Mucosa of descending colon (tissue), 3 donors: ENCODE results near the gene ATP9B. TPM values are rescaled to one million over a fixed set of nuclear protein-coding genes. Genes with fewer than 3 reads are reported as not detected.

ENCODE experiments used
- ATAC-seq: fragments of 200-7000 bp; cut with Tn5 transposase; one replicate; pipeline ENCODE4 v1.9.1; 2020; ENCODE audit warnings: mild to moderate bottlenecking, moderate library complexity
- DNase-seq, 3 donors: peaks; one replicate each; pipeline ENCODE4 v3.0.0-alpha.2; 2020
- H3K36me3 ChIP-seq: fragments of 200-600 bp; one replicate; pipeline ENCODE4 v1.8.0; 2021; ENCODE audit warnings: low read depth, mild to moderate bottlenecking
- H3K4me1 ChIP-seq: fragments of 200-600 bp; one replicate; pipeline ENCODE4 v1.8.0; 2021; ENCODE audit warnings: low read depth, mild to moderate bottlenecking
- H3K4me3 ChIP-seq: fragments of 200-600 bp; one replicate; pipeline ENCODE4 v1.8.0; 2021; ENCODE audit warnings: mild to moderate bottlenecking
- H3K9me3 ChIP-seq: fragments of 200-600 bp; one replicate; pipeline ENCODE4 v1.8.0; 2021; ENCODE audit warnings: mild to moderate bottlenecking
- CTCF ChIP-seq: fragments of 200-600 bp; IDR thresholded peaks from one replicate; pipeline ENCODE4 v1.8.0; 2022; ENCODE audit warnings: antibody characterized with exemption, mild to moderate bottlenecking
- intact Hi-C, 2 donors: fragments of 100-400 bp; cut with DNase I in 1 of 2; cut with micrococcal nuclease in 1 of 2; formaldehyde crosslinking; loops; one replicate each; pipeline versions ENCODE4 v1.11.0 to v1.11.1; 2022; cut with DNase I, micrococcal nuclease
- total RNA-seq, 3 donors: library from RNA; stranded (reverse); fragmentation: NEBNext Ultra II Directional in 2 of 3; extraction: Animal tissue kit (Norgen Biotek cat#: 25700) in 2 of 3; gene quantifications; one replicate each; pipeline versions ENCODE4 v1.2.1 to v1.2.4, GENCODE V29; 2021 to 2023
- donor health status: DM: no; HTN: no; CAD: no; lungs with moderate emphysema.
- donor health status: DM: no; HTN: no; CAD: no.
- donor health status: DM: no; HTN: yes; CAD: no.

Gene ATP9B
- total RNA-seq, 3 donors from 2014 or later = 25.8 to 37.1 (median 34.1) TPM

- intact Hi-C loops = no loop called here
- ATAC-seq (no peak), DNase-seq (no peak)
- no peaks in the 10 kb centered on the region for H3K9me3 ChIP-seq
- H3K4me1 ChIP-seq = no peaks in the 10 kb centered on the region
- no peaks in the 10 kb centered on the region for H3K36me3 ChIP-seq
- no peak overlapping the region for H3K4me3 ChIP-seq
- TF ChIP-seq CTCF = no peak
Observed at GRCh38 chr18:79427368-79428225, 358.4 kb downstream of the ATP9B start.

Other genes with a start within 250 kb of the ATP9B start
- not detected for gene SALL3, start 89.6 kb upstream of the ATP9B start, total RNA-seq